ENCODE data around the gene VPS26C. TPM values are rescaled to one million over a fixed set of nuclear protein-coding genes. Genes with fewer than 3 reads are reported as not detected.

VPS26C gene
- total RNA-seq, 1 experiment from 2014 or later: 42.1 TPM

GRCh38 chr21:37197746-37198145 lies 69.4 kb downstream of the VPS26C start:
- Histone ChIP-seq H3K4me2 (ENCODE audit: low read length) (peak overlapping the region; percentile 20), H3K27me3 (ENCODE audit: insufficient read depth, low read length) (no peaks in the 10 kb centered on the region), H3K36me3 (ENCODE audit: control insufficient read depth in 1 of 2, insufficient read depth in 2 of 2, low read length in 2 of 2) (peaks cover 21 to 30% of the 10 kb centered on the region in 2 experiments; a peak in 3 of 4 replicates), H3K4me1 (ENCODE audit: control insufficient read depth in 1 of 2, insufficient read depth in 2 of 2, low read length in 2 of 2) (peaks cover 20 to 58% of the 10 kb centered on the region in 2 experiments), H3K9ac (ENCODE audit: low read length) (0 out of 2 replicates have a peak overlapping the region, but pooled peaks have one; percentile 8), H3K9me3 (ENCODE audit: control insufficient read depth in 1 of 2, insufficient read depth in 1 of 2, low read depth in 1 of 2, low read length in 2 of 2) (no peaks in the 10 kb centered on the region), H3K79me2 (ENCODE audit: insufficient read depth, low read length) (no peaks in the 10 kb centered on the region), H2AFZ (ENCODE audit: low read depth, low read length, poor library complexity, severe bottlenecking) (no peak overlapping the region), H3K27ac (ENCODE audit: low read depth, low read length) (no peak overlapping the region), H3K4me3 (replicated peaks in 1 of 2; ENCODE audit: low read depth in 1 of 2, low read length in 2 of 2) (no peak overlapping the region), H4K20me1 (ENCODE audit: insufficient read depth) (no peaks in the 10 kb centered on the region), H3K9me2 (ENCODE audit: insufficient read depth) (no peaks in the 10 kb centered on the region)
- ChIA-PET CTCF (no interaction called here), RAD21 (ENCODE audit: low non-redundant PET in 1 of 2, low total read pairs in 2 of 2, uncharacterized antibody in 2 of 2, unreplicated experiment in 2 of 2) (no interaction called here), POLR2A (no interaction called here)
- BruUV-seq (replicated peaks): no TSS peak
- TF ChIP-seq SRF (IDR thresholded peaks at IDR 0.05; ENCODE audit: low read depth) (no peak), JUND (IDR thresholded peaks at IDR 0.05) (no peak), CEBPB (IDR thresholded peaks at IDR 0.05; ENCODE audit: low read depth) (no peak), EZH2 (IDR thresholded peaks at IDR 0.05) (no peak), TCF7L2 (IDR thresholded peaks at IDR 0.05; ENCODE audit: borderline replicate concordance, extremely low read depth, insufficient read depth, insufficient read length) (no peak), ZBTB33 (IDR thresholded peaks at IDR 0.05; ENCODE audit: extremely low read depth, insufficient replicate concordance, low read length) (no peak), CTCF (IDR thresholded peaks at IDR 0.05 in 2 of 3, conservative IDR thresholded peaks at IDR 0.05 in 1 of 3; ENCODE audit: borderline replicate concordance in 1 of 3, insufficient read depth in 1 of 3, low read depth in 2 of 3, low read length in 2 of 3) (no peak), ZFX (IDR thresholded peaks at IDR 0.05) (no peak), RAD21 (IDR thresholded peaks at IDR 0.05; ENCODE audit: low read depth) (no peak), EGR1 (IDR thresholded peaks at IDR 0.05; ENCODE audit: low read depth) (no peak), EZH2phosphoT487 (IDR thresholded peaks at IDR 0.05; ENCODE audit: borderline replicate concordance) (no peak), POLR2AphosphoS5 (IDR thresholded peaks at IDR 0.05; ENCODE audit: low read depth, low read length) (no peak), SP1 (IDR thresholded peaks at IDR 0.05; ENCODE audit: low read depth) (no peak), ZNF274 (IDR thresholded peaks at IDR 0.05; ENCODE audit: low read depth, low read length) (no peak), SIN3A (IDR thresholded peaks at IDR 0.05; ENCODE audit: low read depth) (no peak)
- intact Hi-C loops (cut with micrococcal nuclease): no loop called here
- ATAC-seq: no peak
- no peak for DNase-seq (ENCODE audit: low read depth, low spot score)
